GM21723 (cell line): ENCODE measurements around the gene OSBPL6.

Experiments
- ATAC-seq: cut with Tn5 transposase; IDR thresholded peaks from one replicate; pipeline ENCODE4 v1.9.1; 2021; ENCODE audit warnings: mild to moderate bottlenecking, moderate library complexity; ENCODE audit not compliant: unreplicated experiment

The OSBPL6 gene

DNA sequence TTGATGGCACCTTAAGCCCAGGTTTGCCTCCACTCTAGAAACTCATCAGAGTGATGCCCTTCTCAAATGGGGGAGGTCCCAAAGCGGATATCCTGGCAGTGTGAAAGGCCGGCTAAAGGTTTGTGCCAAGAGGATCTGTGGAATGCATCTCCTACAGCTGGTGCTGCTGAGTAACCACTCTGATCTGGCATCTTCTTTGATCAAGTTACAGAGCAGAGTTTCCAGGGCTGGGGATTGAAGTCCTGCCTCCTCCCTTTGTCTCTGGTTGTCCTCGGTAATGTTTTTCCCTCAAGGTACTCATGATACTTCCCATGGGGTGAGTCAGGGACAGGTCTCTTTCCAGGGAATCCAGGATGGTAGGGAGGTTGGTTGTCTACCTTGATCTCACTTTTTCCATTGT lies 232.1 kb downstream of the OSBPL6 start:
- ATAC-seq, result no peak

DNA sequence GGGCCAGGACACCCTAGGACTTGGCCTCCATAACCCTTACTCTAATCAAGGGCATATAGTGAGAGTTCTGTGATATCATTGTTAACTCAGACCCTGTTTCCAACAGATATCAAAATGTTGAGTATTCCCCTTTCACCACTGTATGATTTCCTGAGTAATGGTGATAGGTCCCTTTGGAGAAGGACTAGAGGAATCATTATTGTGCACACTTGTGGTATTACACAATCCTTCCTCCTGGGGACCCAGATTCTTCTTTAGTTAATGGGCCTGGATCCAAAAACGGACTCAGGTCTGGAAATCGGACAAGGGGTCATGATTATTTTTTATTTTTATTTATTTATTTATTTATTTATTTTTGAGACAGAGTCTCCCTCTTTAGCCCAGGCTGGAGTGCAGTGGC lies 233.1 kb downstream of the OSBPL6 start:
- ATAC-seq, result no peak

DNA sequence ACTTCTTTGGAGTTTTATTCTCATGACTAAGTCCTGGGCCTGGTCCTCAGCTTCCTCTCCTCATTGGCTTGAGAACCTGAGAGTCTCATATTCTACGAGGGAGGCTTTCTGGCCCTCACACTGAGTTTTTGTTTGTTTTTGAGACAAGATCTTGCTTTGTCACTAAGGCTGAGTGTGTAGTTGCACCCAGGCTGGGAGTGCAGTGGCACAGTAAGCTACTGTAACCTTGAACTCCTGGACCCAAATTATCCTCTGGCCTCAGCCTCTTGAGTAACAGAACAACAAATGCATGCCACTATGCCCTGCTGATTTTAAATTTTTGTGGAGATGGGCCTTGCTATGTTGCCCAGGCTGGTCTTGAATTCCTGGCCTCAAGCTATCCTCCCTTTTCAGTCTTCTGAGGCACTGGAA lies 234.1 kb downstream of the OSBPL6 start:
- ATAC-seq, result no peak

DNA sequence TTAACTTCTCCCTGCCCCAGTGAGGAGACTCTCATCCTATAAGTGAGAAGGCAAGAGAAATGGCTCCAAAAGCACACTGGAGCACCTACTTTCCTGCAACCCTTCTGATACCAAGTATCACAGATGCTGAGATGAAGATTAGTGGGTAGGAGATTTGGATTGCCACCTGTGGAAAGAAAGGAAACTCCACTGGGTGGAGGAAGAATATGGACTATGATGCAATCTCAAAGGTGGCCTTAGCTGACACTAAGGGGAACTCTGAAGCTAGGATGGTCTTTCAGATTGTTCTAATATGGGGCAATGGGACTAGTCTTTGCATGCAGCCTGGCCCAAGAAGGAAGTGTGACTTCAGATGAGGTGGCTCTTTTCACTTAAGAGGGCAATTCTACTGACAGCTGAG lies 235.0 kb downstream of the OSBPL6 start:
- ATAC-seq, result no peak

DNA sequence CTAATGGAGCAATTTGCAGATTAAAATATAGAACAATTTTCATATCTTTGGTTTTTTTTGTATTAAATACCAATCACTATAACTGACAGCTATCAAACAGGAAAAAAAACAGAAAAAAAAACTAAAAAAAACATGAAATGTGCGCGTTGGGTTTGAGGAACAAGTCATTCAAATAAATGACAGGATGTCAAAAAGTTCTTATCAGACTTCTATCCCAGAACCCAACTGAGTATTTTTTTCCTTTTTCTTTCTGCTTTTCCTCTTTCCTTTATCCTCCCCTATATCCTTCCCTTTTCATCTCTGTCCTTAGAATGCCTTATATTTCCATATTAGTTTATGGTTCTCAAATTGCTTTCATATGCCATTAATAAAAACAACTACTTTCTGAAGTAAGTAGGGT lies 242.3 kb downstream of the OSBPL6 start:
- ATAC-seq, result no peak

DNA sequence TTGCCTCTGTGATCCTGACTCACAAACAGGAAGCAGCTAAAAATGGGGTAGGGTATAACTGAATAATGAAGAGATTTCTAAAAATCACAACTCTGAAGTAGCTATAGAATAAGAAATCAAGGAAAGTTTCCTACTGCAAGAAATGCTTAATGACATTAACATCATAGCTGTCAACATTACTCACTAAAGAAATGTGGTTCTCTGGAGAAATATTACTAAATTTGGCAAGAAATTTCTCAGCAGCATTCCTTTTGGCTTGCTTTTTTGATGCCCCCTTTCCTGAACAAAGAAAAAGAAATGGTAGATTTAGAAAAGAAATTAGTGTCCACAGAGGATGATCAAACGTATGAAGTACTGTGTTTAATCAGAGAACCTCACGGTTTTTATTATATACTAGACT lies 247.1 kb downstream of the OSBPL6 start:
- no peak for ATAC-seq

DNA sequence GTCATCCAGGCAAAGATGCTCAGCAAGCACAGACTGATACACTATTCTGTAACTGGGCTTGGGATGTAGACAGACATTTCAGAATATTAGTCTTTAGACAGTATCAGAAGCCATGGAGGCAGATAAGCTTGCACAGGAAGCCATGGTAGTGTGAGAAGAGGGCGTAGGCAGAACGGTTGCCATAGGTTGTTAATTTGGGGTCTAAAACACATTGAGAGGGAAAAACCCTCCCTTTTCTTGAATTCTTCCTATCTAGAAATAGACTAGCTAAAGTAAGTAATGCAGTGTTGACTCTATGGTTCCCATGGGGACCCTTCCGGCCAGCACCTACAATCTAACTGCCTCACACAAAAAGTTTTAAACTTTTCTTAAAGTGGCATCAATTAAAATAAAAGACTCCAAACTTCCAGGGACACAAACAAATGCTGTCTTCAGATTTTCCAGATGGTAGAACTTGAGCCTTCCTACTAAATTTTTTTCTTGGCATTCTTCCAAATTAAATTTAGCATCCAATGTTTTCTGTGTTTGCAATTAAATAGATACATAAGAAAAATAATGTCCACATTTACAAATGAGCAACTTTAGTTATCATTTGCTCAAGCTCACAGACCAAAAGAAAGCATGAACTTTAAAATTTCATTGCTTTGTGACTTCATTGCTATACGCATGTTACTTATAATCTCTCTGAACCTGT lies 254.8 kb downstream of the OSBPL6 start:
- ATAC-seq, result no peak

DNA sequence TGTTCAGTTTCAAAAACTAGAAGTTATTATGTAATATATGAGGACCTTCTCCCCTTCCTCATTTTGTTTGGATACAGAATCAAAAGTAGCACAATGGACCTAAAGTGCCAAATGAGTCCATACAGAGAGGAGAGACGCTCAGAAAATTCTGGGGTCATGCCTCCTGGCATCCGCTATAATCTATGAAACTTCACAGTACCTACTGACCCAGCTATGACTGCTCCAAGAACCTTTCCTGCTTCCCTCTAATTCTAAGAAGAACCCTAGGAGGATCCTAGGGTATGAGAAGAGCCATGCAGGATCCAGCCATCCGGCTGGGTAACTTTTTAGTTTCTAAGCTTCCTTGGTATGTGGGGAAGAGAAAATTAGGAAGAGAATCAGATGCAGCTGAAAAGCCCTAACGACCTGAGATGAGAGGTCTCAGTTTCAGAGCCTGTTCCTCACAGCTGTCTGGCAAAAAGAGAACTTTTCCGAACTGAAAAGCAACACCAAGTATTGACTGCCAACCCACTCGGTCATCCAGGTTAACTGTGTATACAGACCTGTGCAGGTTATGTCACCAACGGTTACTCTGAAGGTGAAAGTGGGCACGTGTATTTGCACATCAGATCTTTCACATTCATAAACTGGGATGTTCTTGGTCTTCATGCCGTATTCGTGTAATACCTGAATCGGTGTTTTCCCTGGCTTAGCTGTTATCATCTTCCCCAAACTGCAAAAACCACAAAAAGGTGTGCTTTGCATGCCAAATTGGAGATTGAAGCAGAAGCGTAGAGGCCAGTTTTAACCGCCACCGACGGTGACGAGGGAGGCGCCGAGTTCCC lies 255.6 kb downstream of the OSBPL6 start:
- peak; percentile 9 for ATAC-seq

DNA sequence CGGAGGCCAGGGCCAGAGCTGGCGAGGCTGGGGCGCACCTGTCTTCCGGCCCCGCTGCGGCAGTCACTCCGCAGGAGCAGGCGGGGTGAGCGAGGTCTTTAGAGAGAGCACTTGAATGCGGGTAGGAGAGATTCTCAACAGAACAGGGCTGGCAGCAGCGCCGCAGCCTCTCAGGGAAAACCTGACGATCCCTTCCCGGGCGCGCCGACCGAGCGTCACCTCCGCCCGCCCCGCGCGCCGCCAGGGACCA lies 256.1 kb downstream of the OSBPL6 start:
- ATAC-seq, result peak; percentile 49

DNA sequence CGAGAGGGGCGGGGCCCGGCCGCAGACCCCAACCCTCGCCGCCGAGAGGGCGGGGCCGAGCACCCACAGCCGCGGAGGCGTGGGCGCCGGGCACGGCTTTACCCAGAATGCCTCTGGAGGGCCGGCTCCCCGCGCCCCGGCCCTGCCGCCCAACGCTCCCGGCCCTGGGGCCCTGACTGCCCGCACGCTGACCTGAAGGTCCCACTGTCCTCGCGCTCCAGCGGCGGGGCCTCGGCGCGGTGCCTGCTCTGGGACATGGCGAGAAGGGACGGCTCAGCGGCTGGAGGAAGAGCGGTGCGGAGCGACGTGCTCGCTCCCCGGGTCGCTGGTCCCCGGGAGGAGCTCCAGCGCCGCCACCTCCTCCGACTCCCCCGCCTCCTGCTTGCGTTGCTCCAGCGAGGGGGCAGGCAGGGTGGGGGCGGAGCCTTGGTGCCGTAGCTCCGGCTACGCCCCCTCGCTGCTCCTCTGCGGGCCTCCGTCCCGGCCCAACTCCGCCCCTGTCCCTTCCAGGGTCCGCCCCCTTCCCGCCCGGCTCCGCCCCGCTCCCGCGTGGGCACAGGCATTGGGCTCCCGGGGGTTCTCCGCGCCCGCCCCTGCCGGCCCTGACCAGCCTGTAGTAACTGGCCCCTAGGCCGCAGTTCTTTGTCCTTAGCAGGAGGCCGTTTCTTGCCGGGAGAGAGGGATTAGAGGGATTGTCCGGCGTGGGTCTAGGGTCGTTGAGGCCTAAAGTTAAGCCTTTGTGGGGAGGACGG lies 256.6 kb downstream of the OSBPL6 start, which contains the start of the genes PJVK and PRKRA:
PJVK (plus strand) TSS at position 605 of the 752 bp plus-strand sequence. CDS start 2,032 bp downstream, outside the sequence.
PRKRA (minus strand) TSS at position 402 of the 752 bp plus-strand sequence; CDS start at position 257, 145 bp downstream.
- peak; percentile 84 for ATAC-seq

DNA sequence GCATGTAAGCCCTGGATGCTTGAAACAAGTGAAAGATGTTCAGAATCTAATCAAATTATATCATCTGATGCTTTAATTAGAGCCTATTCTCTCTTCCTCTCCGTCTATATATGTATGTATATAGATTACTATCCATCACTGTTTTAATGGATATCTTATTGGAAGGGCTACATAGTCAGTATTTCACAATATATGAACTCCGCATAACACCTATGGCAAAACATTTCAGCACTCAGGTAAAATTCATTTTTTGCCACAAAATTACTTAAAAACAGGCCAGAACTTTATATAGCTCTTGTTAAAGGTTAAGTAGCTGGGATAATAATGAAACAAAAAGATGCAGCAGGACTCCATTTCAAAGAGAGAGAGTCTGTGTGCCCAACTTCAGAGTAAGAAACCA lies 258.0 kb downstream of the OSBPL6 start:
- ATAC-seq, result no peak
